Smooth muscle cell (in vitro differentiated cells): ENCODE measurements around the gene GPR107. TPM values are rescaled to one million over a fixed set of nuclear protein-coding genes. Genes with fewer than 3 reads are reported as not detected.
A peak's percentile ranks its signal among the peaks of the same experiment; 100 is the strongest.

Experiments
- DNase-seq: peaks from one replicate; lab custom pipeline; 2025; ENCODE audit not compliant: unreplicated experiment; lab: John Stamatoyannopoulos, UW
- H2AFZ ChIP-seq: fragments of 200-600 bp; sonication (generic); 2 replicates; pipeline ENCODE4 v1.6.0; 2016; ENCODE audit warnings: antibody characterized with exemption, low read depth, mild to moderate bottlenecking
- H3F3A ChIP-seq: fragments of 200-600 bp; sonication (generic); 2 replicates; pipeline ENCODE4 v1.6.0; 2017; ENCODE audit warnings: antibody characterized with exemption, low read depth
- H3K27ac ChIP-seq: fragments of 200-600 bp; sonication (generic); 2 replicates; pipeline ENCODE4 v1.5.1; 2016; ENCODE audit warnings: low read depth, mild to moderate bottlenecking
- H3K27me3 ChIP-seq: fragments of 200-600 bp; sonication (generic); 2 replicates; pipeline ENCODE4 v1.6.1; 2016; ENCODE audit warnings: low read depth, mild to moderate bottlenecking
- H3K36me3 ChIP-seq: fragments of 200-600 bp; sonication (generic); 2 replicates; pipeline ENCODE4 v1.5.1; 2016; ENCODE audit warnings: low read depth
- H3K4me1 ChIP-seq: fragments of 200-600 bp; sonication (generic); 2 replicates; pipeline ENCODE4 v1.5.1; 2016; ENCODE audit warnings: low read depth
- H3K4me2 ChIP-seq: fragments of 200-600 bp; sonication (generic); 2 replicates; pipeline ENCODE4 v1.6.0; 2016; ENCODE audit warnings: mild to moderate bottlenecking
- H3K4me3 ChIP-seq: fragments of 200-600 bp; sonication (generic); 2 replicates; pipeline ENCODE4 v1.5.1; 2016; ENCODE audit warnings: mild to moderate bottlenecking
- H3K79me2 ChIP-seq: fragments of 200-600 bp; sonication (generic); 2 replicates; pipeline ENCODE4 v1.6.0; 2016; ENCODE audit warnings: low read depth, mild to moderate bottlenecking
- H3K9ac ChIP-seq: fragments of 200-600 bp; sonication (generic); 2 replicates; pipeline ENCODE4 v1.6.0; 2016; ENCODE audit warnings: low read depth
- H3K9me3 ChIP-seq: fragments of 200-600 bp; sonication (generic); replicated peaks from 2 replicates; pipeline ENCODE4 v1.5.1; 2016; ENCODE audit warnings: low read depth
- H4K20me1 ChIP-seq: fragments of 200-600 bp; sonication (generic); 2 replicates; pipeline ENCODE4 v1.6.0; 2016; ENCODE audit warnings: low read depth
- WGBS: methylation state at CpG from one replicate; pipeline ENCODE4 v1.1.7; 2016; ENCODE audit warnings: low lambda C conversion rate; 5-methylcytosine and 5-hydroxymethylcytosine counted together
- polyA plus RNA-seq: library from polyadenylated mRNA; unstranded; fragments of >200 nt; fragmentation: Nextera tagmentation; extraction: Ambion mirVana; gene quantifications from 2 replicates; pipeline ENCODE4 v1.2.1, GENCODE V29; 2016
- total RNA-seq: library from RNA; depleted of rRNA; stranded (reverse); fragments of >200 nt; gene quantifications from 2 replicates; pipeline ENCODE4 v1.2.3, GENCODE V29; 2014
- TF ChIP-seq, protein P1 (sequence below): fragments of 200-600 bp; sonication (generic); IDR thresholded peaks from 2 replicates; pipeline ENCODE4 v1.5.1; 2017; ENCODE audit warnings: borderline replicate concordance, mild to moderate bottlenecking, antibody characterized with exemption; ENCODE audit not compliant: insufficient read depth, poor library complexity, severe bottlenecking

Gene GPR107
- total and polyA plus RNA-seq, 2 experiments from 2014 or later: 16.2 to 42.7 TPM

DNA sequence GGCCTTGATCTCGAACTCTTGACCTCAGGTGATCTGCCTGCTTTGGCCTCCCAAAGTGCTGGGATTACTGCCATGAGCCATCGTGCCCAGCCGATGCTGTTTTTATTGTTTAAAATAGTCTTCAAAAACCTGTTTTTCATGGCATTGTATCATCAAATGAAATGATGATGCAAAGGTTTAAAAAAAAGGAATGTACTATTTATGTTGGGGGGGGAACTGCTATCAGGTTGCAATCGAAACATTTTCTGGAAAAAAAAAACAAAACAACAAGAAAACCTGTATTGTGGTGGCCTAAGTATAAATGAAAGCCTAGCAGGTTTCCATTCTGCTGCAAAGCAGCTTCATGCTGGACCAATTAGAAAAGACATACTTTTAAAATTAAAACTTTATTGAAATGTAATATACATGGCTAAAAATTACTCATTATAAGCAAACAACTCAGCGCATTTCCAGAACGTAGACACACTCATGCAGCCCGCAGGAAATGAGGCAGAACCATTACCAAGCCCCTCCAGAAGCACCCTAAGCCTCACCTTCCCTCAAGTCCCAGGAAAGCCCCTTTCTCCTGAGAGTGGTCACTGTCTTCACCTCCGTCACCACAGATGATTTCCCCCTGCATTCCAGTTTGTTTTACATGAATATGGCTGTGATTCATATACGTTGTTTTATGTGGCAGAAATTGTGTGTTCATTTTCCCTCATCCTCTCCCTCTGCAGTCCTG, 19.0 kb downstream of the GPR107 start:
- Histone ChIP-seq H3K27ac (peak overlapping the region; percentile 98), H3K9me3 (no peaks in the 10 kb centered on the region), H3K4me3 (no peak overlapping the region), H3K36me3 (peaks cover 11% of the 10 kb centered on the region), H3K4me1 (peaks cover 11% of the 10 kb centered on the region), H3F3A (no peaks in the 10 kb centered on the region), H4K20me1 (peaks cover 79% of the 10 kb centered on the region), H3K4me2 (peak overlapping the region; percentile 75), H3K27me3 (no peaks in the 10 kb centered on the region), H3K79me2 (peaks cover 75% of the 10 kb centered on the region), H3K9ac (peak overlapping the region; percentile 89), H2AFZ (no peak overlapping the region)
- WGBS: 72% methylated on average over 9 of the region's 9 CpGs
- no peak for DNase-seq
- TF ChIP-seq, protein P1, sequence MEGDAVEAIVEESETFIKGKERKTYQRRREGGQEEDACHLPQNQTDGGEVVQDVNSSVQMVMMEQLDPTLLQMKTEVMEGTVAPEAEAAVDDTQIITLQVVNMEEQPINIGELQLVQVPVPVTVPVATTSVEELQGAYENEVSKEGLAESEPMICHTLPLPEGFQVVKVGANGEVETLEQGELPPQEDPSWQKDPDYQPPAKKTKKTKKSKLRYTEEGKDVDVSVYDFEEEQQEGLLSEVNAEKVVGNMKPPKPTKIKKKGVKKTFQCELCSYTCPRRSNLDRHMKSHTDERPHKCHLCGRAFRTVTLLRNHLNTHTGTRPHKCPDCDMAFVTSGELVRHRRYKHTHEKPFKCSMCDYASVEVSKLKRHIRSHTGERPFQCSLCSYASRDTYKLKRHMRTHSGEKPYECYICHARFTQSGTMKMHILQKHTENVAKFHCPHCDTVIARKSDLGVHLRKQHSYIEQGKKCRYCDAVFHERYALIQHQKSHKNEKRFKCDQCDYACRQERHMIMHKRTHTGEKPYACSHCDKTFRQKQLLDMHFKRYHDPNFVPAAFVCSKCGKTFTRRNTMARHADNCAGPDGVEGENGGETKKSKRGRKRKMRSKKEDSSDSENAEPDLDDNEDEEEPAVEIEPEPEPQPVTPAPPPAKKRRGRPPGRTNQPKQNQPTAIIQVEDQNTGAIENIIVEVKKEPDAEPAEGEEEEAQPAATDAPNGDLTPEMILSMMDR: no peak

DNA sequence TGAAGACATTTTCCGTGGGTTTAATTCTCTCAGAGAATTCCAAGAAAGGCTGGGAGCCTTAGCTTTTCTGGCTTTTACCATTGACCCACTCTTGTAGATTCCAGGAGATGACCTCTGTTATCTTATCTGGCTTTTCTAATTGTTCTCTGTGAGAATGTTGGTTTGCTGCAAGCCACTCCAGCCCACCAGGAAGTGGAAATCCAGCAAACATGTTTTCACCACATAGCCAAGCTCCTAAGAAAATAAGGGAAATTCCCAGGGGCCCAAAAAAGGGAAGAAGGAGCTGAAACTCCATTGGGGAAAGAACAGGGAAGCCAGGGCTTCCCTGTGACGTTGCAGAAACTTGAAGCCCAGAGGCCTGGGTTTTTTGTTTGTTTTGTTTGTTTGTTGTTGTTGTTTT, 19.7 kb downstream of the GPR107 start:
- peaks cover 72% of the 10 kb centered on the region for H4K20me1 ChIP-seq
- H3K27me3 ChIP-seq: no peaks in the 10 kb centered on the region
- peaks cover 14% of the 10 kb centered on the region for H3K36me3 ChIP-seq
- peaks cover 68% of the 10 kb centered on the region for H3K79me2 ChIP-seq
- no peak overlapping the region for H2AFZ ChIP-seq
- H3K9me3 ChIP-seq: no peaks in the 10 kb centered on the region
- H3K4me1 ChIP-seq: peaks cover 11% of the 10 kb centered on the region
- no peak overlapping the region for H3K4me3 ChIP-seq
- H3F3A ChIP-seq: no peaks in the 10 kb centered on the region
- 4% methylated on average over 2 of the region's 2 CpGs for WGBS
- H3K9ac ChIP-seq: peak overlapping the region; percentile 89
- peak overlapping the region; percentile 98 for H3K27ac ChIP-seq
- H3K4me2 ChIP-seq: peak overlapping the region; percentile 75
- peak; percentile 4 for DNase-seq
- TF ChIP-seq, protein P1: no peak

DNA sequence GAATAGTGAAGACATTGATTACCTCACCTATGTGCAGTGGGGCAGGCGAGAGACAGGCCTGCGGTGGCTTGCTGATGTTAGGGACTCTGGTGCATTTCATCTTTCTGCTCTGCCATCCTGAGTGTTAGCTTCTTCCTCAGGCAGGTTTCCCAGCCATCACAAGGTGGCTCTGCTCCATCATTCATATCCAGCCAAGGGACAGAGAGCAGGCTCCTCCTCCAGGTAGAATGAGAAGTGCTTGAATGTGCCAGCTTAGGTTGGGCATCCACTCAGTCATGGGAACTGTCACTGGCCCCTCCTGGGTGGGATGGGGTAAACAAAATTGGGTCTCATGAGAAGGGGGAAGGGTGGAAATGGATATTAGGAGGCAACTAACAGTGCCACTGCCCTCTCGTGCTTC, 24.8 kb downstream of the GPR107 start:
- TF ChIP-seq, protein P1: no peak
- 97% methylated on average over 3 of the region's 3 CpGs for WGBS
- no peaks in the 10 kb centered on the region for H3K9me3 ChIP-seq

DNA sequence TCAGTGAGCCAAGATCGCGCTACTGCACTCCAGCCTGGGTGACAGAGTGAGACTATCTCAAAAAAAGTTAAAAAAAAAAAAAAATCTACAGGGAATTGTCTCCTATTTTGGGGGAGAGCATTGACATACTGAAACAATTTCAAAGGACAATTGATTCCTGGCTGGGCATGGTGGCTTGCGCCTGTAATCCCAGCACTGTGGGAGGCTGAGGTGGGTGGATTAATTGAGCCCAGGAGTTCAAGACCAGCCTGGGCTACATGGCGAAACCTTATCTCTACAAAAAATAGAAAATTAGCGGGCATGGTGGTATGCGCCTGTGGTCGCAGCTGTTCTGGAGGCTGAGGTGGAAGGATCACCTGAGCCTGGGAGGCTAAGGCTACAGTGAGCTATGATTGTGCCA, 30.6 kb downstream of the GPR107 start:
- Histone ChIP-seq H3K4me3 (no peak overlapping the region), H3F3A (no peaks in the 10 kb centered on the region), H3K4me1 (no peaks in the 10 kb centered on the region), H3K4me2 (no peak overlapping the region), H4K20me1 (peaks cover 2% of the 10 kb centered on the region), H2AFZ (no peak overlapping the region), H3K79me2 (no peaks in the 10 kb centered on the region), H3K27ac (no peak overlapping the region), H3K9me3 (no peaks in the 10 kb centered on the region), H3K36me3 (peaks cover 7% of the 10 kb centered on the region), H3K9ac (no peak overlapping the region), H3K27me3 (no peaks in the 10 kb centered on the region)
- WGBS: 97% methylated on average over 7 of the region's 7 CpGs
- TF ChIP-seq, protein P1: no peak
- DNase-seq: no peak

More for the DNA sequence above, 24.8 kb downstream of the GPR107 start:
- no peak overlapping the region for H3K4me3 ChIP-seq
- no peak overlapping the region for H3K27ac ChIP-seq
- H3K4me1 ChIP-seq: no peaks in the 10 kb centered on the region
- H3F3A ChIP-seq: no peaks in the 10 kb centered on the region
- no peak for DNase-seq
- peaks cover 21% of the 10 kb centered on the region for H4K20me1 ChIP-seq
- no peak overlapping the region for H3K4me2 ChIP-seq
- H3K79me2 ChIP-seq: peaks cover 21% of the 10 kb centered on the region
- H3K36me3 ChIP-seq: peaks cover 22% of the 10 kb centered on the region
- no peak overlapping the region for H2AFZ ChIP-seq
- no peak overlapping the region for H3K9ac ChIP-seq
- H3K27me3 ChIP-seq: no peaks in the 10 kb centered on the region
